HepG2 (cell line): ENCODE measurements around the gene PDE1C.

Experiments
- FOXM1 ChIP-seq: sonication (generic); formaldehyde crosslinking; IDR thresholded peaks from 2 replicates; pipeline ENCODE4 v1.5.0; 2020; ENCODE audit warnings: missing genetic modification reagents
- KLF16 ChIP-seq, 2 experiments: sonication (generic) in 1 of 2; formaldehyde crosslinking in 1 of 2; IDR thresholded peaks; 2 replicates each; pipeline versions ENCODE4 v1.6.1 to v1.8.0; 2016 to 2023; ENCODE audit warnings: missing genetic modification reagents in 2 of 2, missing compliant biosample characterization in 1 of 2
- MTA3 ChIP-seq: sonication (generic); formaldehyde crosslinking; IDR thresholded peaks from 2 replicates; pipeline ENCODE4 v1.4.0; 2020; ENCODE audit warnings: missing genetic modification reagents
- NFATC3 ChIP-seq: sonication (generic); formaldehyde crosslinking; IDR thresholded peaks from 2 replicates; pipeline ENCODE4 v1.5.1; 2020; ENCODE audit warnings: mild to moderate bottlenecking, missing genetic modification reagents
- TF ChIP-seq, protein P1 (sequence below): sonication (generic); formaldehyde crosslinking; IDR thresholded peaks from 2 replicates; pipeline ENCODE4 v1.5.0; 2020; ENCODE audit warnings: mild to moderate bottlenecking, missing genetic modification reagents, moderate library complexity

DNA sequence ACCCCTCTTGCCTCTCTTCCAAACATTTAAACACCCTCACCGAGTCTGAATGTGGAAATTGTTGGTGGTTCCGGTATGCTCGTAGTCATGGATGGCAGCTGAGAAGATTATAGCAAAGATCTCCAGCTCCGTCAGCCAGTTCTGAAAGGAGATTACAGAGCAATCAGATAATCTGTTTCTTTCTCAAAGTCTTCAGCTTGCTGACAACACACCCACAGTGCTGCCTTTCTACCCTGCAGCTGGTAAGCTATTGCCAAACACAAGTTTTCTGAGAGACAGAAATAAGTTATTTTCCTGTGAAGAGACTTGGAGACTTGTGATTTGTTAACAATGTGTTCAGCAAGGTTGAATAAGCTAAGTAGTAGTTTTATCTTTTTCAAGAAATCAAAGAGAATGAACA, 219.6 kb downstream of the PDE1C start:
- TF ChIP-seq NFATC3 (no peak), MTA3 (CRISPR knock-in tag) (no peak), KLF16 (CRISPR knock-in tag; IDR thresholded peaks at IDR 0.05) (no peak), FOXM1 (CRISPR knock-in tag) (no peak)
- TF ChIP-seq, protein P1, sequence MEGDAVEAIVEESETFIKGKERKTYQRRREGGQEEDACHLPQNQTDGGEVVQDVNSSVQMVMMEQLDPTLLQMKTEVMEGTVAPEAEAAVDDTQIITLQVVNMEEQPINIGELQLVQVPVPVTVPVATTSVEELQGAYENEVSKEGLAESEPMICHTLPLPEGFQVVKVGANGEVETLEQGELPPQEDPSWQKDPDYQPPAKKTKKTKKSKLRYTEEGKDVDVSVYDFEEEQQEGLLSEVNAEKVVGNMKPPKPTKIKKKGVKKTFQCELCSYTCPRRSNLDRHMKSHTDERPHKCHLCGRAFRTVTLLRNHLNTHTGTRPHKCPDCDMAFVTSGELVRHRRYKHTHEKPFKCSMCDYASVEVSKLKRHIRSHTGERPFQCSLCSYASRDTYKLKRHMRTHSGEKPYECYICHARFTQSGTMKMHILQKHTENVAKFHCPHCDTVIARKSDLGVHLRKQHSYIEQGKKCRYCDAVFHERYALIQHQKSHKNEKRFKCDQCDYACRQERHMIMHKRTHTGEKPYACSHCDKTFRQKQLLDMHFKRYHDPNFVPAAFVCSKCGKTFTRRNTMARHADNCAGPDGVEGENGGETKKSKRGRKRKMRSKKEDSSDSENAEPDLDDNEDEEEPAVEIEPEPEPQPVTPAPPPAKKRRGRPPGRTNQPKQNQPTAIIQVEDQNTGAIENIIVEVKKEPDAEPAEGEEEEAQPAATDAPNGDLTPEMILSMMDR: no peak
